ENCODE data around the gene OVCA2.

The OVCA2 gene

DNA sequence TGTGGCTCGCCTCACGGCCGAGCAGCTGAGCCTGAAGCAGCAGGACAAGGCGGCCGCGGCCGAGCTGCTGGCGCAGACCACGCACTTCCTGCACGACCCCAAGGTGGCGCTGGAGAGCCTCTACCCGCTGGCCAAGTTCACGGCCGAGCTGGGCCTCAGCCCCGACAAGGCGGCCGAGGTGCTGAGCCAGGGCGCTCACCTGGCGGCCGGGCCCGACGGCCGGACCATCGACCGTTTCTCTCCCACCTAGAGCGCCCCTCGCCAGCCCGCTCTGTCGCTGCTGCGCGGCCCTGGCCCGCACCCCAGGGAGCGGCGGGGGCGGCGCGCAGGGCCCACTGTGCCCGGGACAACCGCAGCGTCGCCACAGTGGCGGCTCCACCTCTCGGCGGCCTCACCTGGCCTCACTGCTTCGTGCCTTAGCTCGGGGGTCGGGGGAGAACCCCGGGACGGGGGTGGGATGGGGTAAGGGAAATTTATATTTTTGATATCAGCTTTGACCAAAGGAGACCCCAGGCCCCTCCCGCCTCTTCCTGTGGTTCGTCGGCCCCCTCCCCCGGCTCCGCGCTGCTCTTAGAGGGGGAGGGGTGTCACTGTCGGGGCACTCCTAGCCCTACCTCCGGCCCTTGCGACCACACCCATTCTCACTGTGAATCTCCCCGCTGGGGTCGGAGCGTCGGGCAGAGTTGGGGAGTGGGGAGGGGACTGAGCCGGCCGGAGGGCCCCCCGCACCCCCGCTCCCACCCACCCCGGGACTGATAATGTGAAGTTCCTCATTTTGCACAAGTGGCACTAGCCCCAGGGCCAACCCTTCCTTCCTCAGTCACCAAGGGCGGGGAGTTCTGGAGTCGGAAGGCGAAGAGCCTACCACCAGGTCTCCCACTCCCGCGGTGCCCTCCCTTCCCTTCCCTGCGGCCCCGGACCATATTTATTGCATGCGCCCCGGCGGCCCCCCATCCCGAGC, 17.0 kb downstream of the OVCA2 start:
- H3K9ac ChIP-seq (ENCODE audit: low read depth, low read length), result no peak overlapping the region
- H3K4me3 ChIP-seq (ENCODE audit: low read length), result no peak overlapping the region
- no peak overlapping the region for H3K4me2 ChIP-seq (ENCODE audit: low read length)
- H3K4me1 ChIP-seq (ENCODE audit: control insufficient read depth, insufficient read depth, low read length), result peaks cover 14% of the 10 kb centered on the region
- H3K27me3 ChIP-seq (ENCODE audit: control insufficient read depth, insufficient read depth, low read length), result no peaks in the 10 kb centered on the region
- H3K9me3 ChIP-seq (replicated peaks; ENCODE audit: low read length), result no peaks in the 10 kb centered on the region
- peaks cover 22% of the 10 kb centered on the region for H3K36me3 ChIP-seq (ENCODE audit: insufficient read depth, low read length)

DNA sequence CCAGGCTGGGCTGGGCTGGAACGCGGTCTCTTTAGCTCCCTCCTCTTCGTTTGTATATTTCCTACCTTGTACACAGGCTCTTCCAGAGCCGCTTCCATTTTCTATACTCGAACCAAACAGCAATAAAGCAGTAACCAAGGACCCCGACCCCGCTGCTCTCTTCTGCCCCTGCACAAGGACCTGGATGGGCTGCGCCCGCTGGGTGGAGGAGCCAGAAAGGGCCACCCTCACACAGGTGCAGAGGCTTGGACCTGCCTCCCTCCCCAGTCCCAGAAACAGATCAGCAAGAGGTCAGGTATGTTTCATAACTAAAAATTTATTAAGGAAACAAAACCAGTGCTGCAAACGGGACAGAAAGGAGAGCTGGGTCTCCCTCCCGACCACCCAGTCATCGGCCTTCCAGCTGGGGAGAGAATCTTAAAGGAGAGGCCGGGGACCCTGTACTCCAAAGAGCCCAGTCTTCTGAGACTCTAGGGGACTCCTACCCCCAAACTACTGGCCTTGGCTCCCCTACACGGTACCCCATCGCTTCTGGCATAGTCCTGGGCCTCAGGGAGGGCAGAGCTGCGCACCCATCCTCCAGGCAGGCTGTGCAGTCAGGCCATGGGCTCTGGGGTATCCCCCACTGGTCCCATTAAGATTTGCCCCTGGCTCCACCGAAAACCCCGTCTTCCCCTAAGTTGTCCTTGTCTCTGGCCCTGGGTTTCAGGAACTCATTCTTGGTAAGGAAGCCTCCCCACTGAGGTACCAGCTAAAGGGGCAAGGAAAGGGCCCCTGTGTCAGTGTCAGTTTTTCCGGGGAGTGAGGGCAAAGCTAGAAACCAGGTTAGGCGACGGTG, 17.9 kb downstream of the OVCA2 start:
- H3K4me2 ChIP-seq (ENCODE audit: low read length), result no peak overlapping the region
- no peak overlapping the region for H3K9ac ChIP-seq (ENCODE audit: low read depth, low read length)
- no peaks in the 10 kb centered on the region for H3K9me3 ChIP-seq (replicated peaks; ENCODE audit: low read length)
- peaks cover 14% of the 10 kb centered on the region for H3K4me1 ChIP-seq (ENCODE audit: control insufficient read depth, insufficient read depth, low read length)
- H3K4me3 ChIP-seq (ENCODE audit: low read length), result no peak overlapping the region
- H3K27me3 ChIP-seq (ENCODE audit: control insufficient read depth, insufficient read depth, low read length), result no peaks in the 10 kb centered on the region
- H3K36me3 ChIP-seq (ENCODE audit: insufficient read depth, low read length), result peaks cover 29% of the 10 kb centered on the region

DNA sequence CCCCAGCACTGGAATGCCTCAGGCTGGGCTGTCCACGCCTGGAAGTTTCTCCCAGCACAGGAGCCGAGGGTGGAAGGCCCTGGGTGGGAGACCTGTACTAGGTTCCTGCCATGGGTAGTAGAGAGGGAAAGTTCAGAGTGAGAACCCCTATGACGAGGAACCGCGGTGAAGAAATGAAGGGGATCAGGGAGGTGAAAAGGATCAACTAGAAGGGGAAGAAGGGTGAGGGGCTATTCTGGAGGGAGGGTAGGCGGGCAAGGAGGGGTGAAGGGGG, 18.5 kb downstream of the OVCA2 start:
- Histone ChIP-seq H3K9ac (ENCODE audit: low read depth, low read length) (no peak overlapping the region), H3K4me2 (ENCODE audit: low read length) (no peak overlapping the region), H3K27me3 (ENCODE audit: control insufficient read depth, insufficient read depth, low read length) (no peaks in the 10 kb centered on the region), H3K9me3 (replicated peaks; ENCODE audit: low read length) (no peaks in the 10 kb centered on the region), H3K4me1 (ENCODE audit: control insufficient read depth, insufficient read depth, low read length) (peaks cover 14% of the 10 kb centered on the region), H3K36me3 (ENCODE audit: insufficient read depth, low read length) (peaks cover 34% of the 10 kb centered on the region), H3K4me3 (ENCODE audit: low read length) (no peak overlapping the region)

- no peaks in the 10 kb centered on the region for H3K9me3 ChIP-seq (replicated peaks; ENCODE audit: low read length)
- no peak overlapping the region for H3K9ac ChIP-seq (ENCODE audit: low read depth, low read length)
- no peak overlapping the region for H3K4me3 ChIP-seq (ENCODE audit: low read length)
- H3K4me1 ChIP-seq (ENCODE audit: control insufficient read depth, insufficient read depth, low read length), result peaks cover 18% of the 10 kb centered on the region
- H3K36me3 ChIP-seq (ENCODE audit: insufficient read depth, low read length), result peaks cover 37% of the 10 kb centered on the region
- H3K4me2 ChIP-seq (ENCODE audit: low read length), result no peak overlapping the region
- H3K27me3 ChIP-seq (ENCODE audit: control insufficient read depth, insufficient read depth, low read length), result no peaks in the 10 kb centered on the region
These were observed 19.0 kb downstream of the OVCA2 start for GRCh38 chr17:2060681-2061440.

DNA sequence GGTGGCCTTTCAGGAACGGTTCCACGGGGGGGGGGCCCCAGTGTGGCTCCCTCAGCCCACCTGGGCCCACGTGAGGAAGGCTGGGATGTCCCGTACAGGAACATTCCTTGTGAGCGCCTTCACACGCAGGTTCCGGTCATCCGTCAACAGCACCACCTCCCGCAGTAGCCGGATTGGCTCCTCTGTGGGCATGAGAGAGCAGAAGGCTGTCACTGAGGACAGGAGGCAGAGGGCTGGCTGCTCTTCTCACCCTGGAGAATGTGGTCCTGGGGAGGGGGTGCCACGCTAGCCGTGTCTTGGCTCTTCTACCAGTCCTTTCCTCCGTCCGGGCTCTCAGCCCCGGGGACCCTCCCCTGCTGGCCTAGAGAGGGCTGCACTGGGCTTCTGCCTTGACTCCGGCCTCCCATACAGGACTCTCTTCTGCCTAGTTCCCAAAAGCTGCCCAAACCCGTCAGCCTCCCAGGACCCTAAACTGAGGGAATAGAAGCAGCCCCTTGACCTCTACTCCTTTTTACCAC, 19.7 kb downstream of the OVCA2 start:
- no peak overlapping the region for H3K4me3 ChIP-seq (ENCODE audit: low read length)
- no peak overlapping the region for H3K4me2 ChIP-seq (ENCODE audit: low read length)
- H3K27me3 ChIP-seq (ENCODE audit: control insufficient read depth, insufficient read depth, low read length), result no peaks in the 10 kb centered on the region
- H3K9ac ChIP-seq (ENCODE audit: low read depth, low read length), result no peak overlapping the region
- peaks cover 35% of the 10 kb centered on the region for H3K36me3 ChIP-seq (ENCODE audit: insufficient read depth, low read length)
- peaks cover 25% of the 10 kb centered on the region for H3K4me1 ChIP-seq (ENCODE audit: control insufficient read depth, insufficient read depth, low read length)
- no peaks in the 10 kb centered on the region for H3K9me3 ChIP-seq (replicated peaks; ENCODE audit: low read length)

DNA sequence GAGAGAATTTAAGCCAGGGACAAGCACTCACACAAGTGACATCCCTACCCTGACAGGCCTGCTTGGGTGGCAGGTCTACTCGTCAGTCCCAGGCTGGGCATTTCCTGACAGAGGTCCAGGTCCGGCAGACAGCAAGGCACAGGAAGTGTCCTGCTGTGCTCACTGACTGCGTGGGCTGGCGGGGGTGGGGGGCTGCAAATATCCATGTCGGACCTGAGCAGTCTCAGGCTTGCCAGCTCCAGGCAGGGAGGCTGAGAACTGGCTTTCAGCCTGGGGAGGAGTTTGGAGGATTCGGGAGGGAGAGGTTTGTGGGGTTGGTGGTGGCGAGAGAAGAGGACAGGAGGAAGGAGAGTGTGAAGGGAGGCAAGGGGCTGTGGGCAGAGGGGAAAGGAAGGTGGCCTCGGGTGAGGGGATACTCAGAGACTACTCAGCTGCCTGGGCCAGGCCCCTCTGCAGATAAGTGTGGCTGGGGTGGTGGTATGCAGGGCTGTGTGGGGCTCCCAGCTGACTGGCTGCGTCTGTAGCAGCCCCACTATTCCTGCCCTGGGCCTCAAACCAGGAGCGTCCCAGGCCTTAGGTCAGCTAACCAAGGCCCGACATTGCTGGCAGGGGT, 20.9 kb downstream of the OVCA2 start:
- Histone ChIP-seq H3K9me3 (replicated peaks; ENCODE audit: low read length) (no peaks in the 10 kb centered on the region), H3K4me2 (ENCODE audit: low read length) (peak overlapping the region; percentile 18), H3K36me3 (ENCODE audit: insufficient read depth, low read length) (peaks cover 32% of the 10 kb centered on the region), H3K9ac (ENCODE audit: low read depth, low read length) (peak overlapping the region; percentile 50), H3K4me3 (ENCODE audit: low read length) (no peak overlapping the region), H3K27me3 (ENCODE audit: control insufficient read depth, insufficient read depth, low read length) (no peaks in the 10 kb centered on the region), H3K4me1 (ENCODE audit: control insufficient read depth, insufficient read depth, low read length) (peaks cover 36% of the 10 kb centered on the region)

- Histone ChIP-seq H3K9me3 (replicated peaks; ENCODE audit: low read length) (no peaks in the 10 kb centered on the region), H3K4me3 (ENCODE audit: low read length) (no peak overlapping the region), H3K9ac (ENCODE audit: low read depth, low read length) (no peak overlapping the region), H3K27me3 (ENCODE audit: control insufficient read depth, insufficient read depth, low read length) (no peaks in the 10 kb centered on the region), H3K4me2 (ENCODE audit: low read length) (no peak overlapping the region), H3K4me1 (ENCODE audit: control insufficient read depth, insufficient read depth, low read length) (peaks cover 45% of the 10 kb centered on the region), H3K36me3 (ENCODE audit: insufficient read depth, low read length) (peaks cover 32% of the 10 kb centered on the region)
These were observed 21.7 kb downstream of the OVCA2 start for GRCh38 chr17:2063261-2064146.

DNA sequence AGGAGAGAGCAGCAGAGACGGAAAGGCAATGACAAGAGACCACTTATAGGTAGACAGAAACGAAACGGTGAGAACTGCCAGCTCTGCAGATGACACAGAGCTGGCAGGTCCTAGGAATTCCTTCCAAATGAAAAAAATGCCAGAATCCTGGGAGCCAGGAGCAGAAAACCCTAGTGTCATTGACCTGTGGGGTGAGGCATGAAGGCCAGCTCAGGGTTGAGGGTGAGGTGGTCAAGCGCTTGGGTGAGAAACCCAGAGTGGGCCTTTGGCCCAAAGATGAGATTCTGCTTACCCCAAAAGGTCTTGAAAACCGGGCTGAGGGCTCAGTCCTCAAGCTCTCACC, 22.3 kb downstream of the OVCA2 start:
- Histone ChIP-seq H3K9me3 (replicated peaks; ENCODE audit: low read length) (no peaks in the 10 kb centered on the region), H3K4me3 (ENCODE audit: low read length) (no peak overlapping the region), H3K36me3 (ENCODE audit: insufficient read depth, low read length) (peaks cover 32% of the 10 kb centered on the region), H3K4me1 (ENCODE audit: control insufficient read depth, insufficient read depth, low read length) (peaks cover 51% of the 10 kb centered on the region), H3K4me2 (ENCODE audit: low read length) (no peak overlapping the region), H3K9ac (ENCODE audit: low read depth, low read length) (no peak overlapping the region), H3K27me3 (ENCODE audit: control insufficient read depth, insufficient read depth, low read length) (no peaks in the 10 kb centered on the region)

GRCh38 chr17:2064520-2064971, 22.7 kb downstream of the OVCA2 start:
- Histone ChIP-seq H3K9me3 (replicated peaks; ENCODE audit: low read length) (no peaks in the 10 kb centered on the region), H3K27me3 (ENCODE audit: control insufficient read depth, insufficient read depth, low read length) (no peaks in the 10 kb centered on the region), H3K9ac (ENCODE audit: low read depth, low read length) (no peak overlapping the region), H3K36me3 (ENCODE audit: insufficient read depth, low read length) (peaks cover 32% of the 10 kb centered on the region), H3K4me2 (ENCODE audit: low read length) (no peak overlapping the region), H3K4me3 (ENCODE audit: low read length) (no peak overlapping the region), H3K4me1 (ENCODE audit: control insufficient read depth, insufficient read depth, low read length) (peaks cover 52% of the 10 kb centered on the region)

DNA sequence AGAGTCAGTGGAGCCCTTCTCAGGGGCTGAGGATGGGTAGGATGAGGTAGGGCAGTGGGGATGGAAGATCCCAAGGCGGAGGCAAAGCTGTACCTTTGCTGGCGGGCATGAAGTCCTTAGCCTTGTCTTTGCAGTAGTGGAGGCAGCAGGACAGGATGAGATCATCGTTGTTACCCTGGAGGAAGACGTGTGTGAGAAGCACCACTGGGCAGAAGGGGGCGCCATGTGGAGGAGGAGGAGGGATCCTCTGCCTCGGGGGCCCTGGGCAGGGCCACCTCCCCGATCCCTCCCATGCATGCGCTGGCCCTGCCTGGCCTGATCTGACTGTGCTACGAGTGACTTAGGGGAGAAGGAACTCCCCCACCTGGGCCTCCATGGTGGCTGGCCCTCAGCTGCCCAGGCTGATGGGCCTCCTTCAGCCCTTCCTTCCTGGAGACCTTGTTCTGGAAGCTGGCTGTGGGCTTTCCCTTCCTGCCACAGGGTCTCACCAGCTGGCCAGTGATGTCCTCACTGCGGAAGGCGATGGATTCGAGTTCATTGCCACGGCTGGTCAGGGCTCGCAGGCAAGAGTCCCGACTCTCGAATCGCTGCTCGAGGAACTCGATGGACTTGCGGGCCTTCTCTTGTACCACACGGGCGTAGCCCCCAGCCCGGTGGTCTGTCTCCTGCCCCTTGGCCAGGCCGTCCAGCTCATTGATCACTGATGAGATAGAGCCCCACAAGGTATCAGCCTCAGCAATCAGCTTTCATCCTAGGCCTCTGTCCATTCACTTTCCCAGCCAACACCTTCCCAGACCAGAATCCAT, 23.4 kb downstream of the OVCA2 start:
- peaks cover 32% of the 10 kb centered on the region for H3K36me3 ChIP-seq (ENCODE audit: insufficient read depth, low read length)
- H3K27me3 ChIP-seq (ENCODE audit: control insufficient read depth, insufficient read depth, low read length), result no peaks in the 10 kb centered on the region
- no peak overlapping the region for H3K4me3 ChIP-seq (ENCODE audit: low read length)
- no peaks in the 10 kb centered on the region for H3K9me3 ChIP-seq (replicated peaks; ENCODE audit: low read length)
- H3K9ac ChIP-seq (ENCODE audit: low read depth, low read length), result peak overlapping the region; percentile 4
- no peak overlapping the region for H3K4me2 ChIP-seq (ENCODE audit: low read length)
- peaks cover 54% of the 10 kb centered on the region for H3K4me1 ChIP-seq (ENCODE audit: control insufficient read depth, insufficient read depth, low read length)
